Skeletal muscle tissue (tissue), 4 donors: ENCODE measurements around the gene CHMP4B. TPM values are rescaled to one million over a fixed set of nuclear protein-coding genes. Genes with fewer than 3 reads are reported as not detected.
A peak's percentile ranks its signal among the peaks of the same experiment; 100 is the strongest.

Experiments used
- H3K27ac ChIP-seq: one replicate; pipeline ENCODE4 v1.7.0; 2013; ENCODE audit warnings: mild to moderate bottlenecking, low read depth, low read length, inconsistent platforms
- H3K27me3 ChIP-seq, 3 donors: one replicate each; pipeline ENCODE4 v1.7.0; 2013; ENCODE audit warnings: low read length in 3 of 3; ENCODE audit not compliant: control insufficient read depth in 3 of 3, insufficient read depth in 3 of 3
- H3K36me3 ChIP-seq, 3 donors: one replicate each; pipeline ENCODE4 v1.7.0; 2013; ENCODE audit warnings: low read length in 3 of 3; ENCODE audit not compliant: control insufficient read depth in 3 of 3, insufficient read depth in 3 of 3
- H3K4me1 ChIP-seq, 3 donors: one replicate each; pipeline ENCODE4 v1.7.0; 2013; ENCODE audit warnings: low read length in 3 of 3, mild to moderate bottlenecking in 3 of 3; ENCODE audit not compliant: control insufficient read depth in 3 of 3, insufficient read depth in 3 of 3
- H3K4me3 ChIP-seq, 3 donors: one replicate each; pipeline ENCODE4 v1.7.0; 2013; ENCODE audit warnings: low read length in 3 of 3
- H3K9ac ChIP-seq, 3 donors: one replicate each; pipeline ENCODE4 v1.7.0; 2013; ENCODE audit warnings: low read length in 3 of 3, mild to moderate bottlenecking in 3 of 3, moderate library complexity in 2 of 3, low read depth in 1 of 3
- H3K9me3 ChIP-seq, 3 donors: one replicate each; pipeline ENCODE4 v1.7.0; 2013; ENCODE audit warnings: low read length in 3 of 3; ENCODE audit not compliant: control insufficient read depth in 3 of 3
- total RNA-seq: library from RNA; depleted of rRNA; stranded (reverse); fragments of >200 nt; gene quantifications from one replicate; pipeline ENCODE4 v1.2.3, GENCODE V29; 2014
- donor health status: Osteomylitis.

The CHMP4B gene
- total RNA-seq, 1 donor from 2014 or later, result 24.0 TPM

- H3K27ac ChIP-seq, result no peak overlapping the region
- no peaks in the 10 kb centered on the region for H3K27me3 ChIP-seq
- no peak overlapping the region for H3K4me3 ChIP-seq
- no peaks in the 10 kb centered on the region for H3K9me3 ChIP-seq
- no peak overlapping the region for H3K9ac ChIP-seq
- H3K4me1 ChIP-seq, result peaks cover 58 to 79% (median 67%) of the 10 kb centered on the region in 3 donors
- H3K36me3 ChIP-seq, result no peaks in the 10 kb centered on the region
Measured at GRCh38 chr20:33843050-33843449, 31.9 kb downstream of the CHMP4B start.

- Histone ChIP-seq H3K4me3 (no peak overlapping the region), H3K27me3 (no peaks in the 10 kb centered on the region), H3K27ac (no peak overlapping the region), H3K4me1 (peaks cover 56 to 71% (median 59%) of the 10 kb centered on the region in 3 donors), H3K9me3 (no peaks in the 10 kb centered on the region), H3K9ac (peak overlapping the region in 1 of 3 donors; percentile 18), H3K36me3 (peaks cover 5 to 7% (median 6%) of the 10 kb centered on the region in 3 donors)
Measured at GRCh38 chr20:33843854-33844253, 32.7 kb downstream of the CHMP4B start.

GRCh38 chr20:33846291-33846935, 35.3 kb downstream of the CHMP4B start:
- H3K4me3 ChIP-seq, result no peak overlapping the region
- H3K9ac ChIP-seq, result no peak overlapping the region
- peaks cover 35 to 45% (median 41%) of the 10 kb centered on the region in 3 donors for H3K4me1 ChIP-seq
- H3K27me3 ChIP-seq, result no peaks in the 10 kb centered on the region
- H3K9me3 ChIP-seq, result no peaks in the 10 kb centered on the region
- peaks cover 13 to 24% (median 16%) of the 10 kb centered on the region in 3 donors for H3K36me3 ChIP-seq
- no peak overlapping the region for H3K27ac ChIP-seq

- H3K4me3 ChIP-seq, result no peak overlapping the region
- H3K27me3 ChIP-seq, result no peaks in the 10 kb centered on the region
- no peak overlapping the region for H3K9ac ChIP-seq
- H3K36me3 ChIP-seq, result peaks cover 19 to 30% (median 22%) of the 10 kb centered on the region in 3 donors
- H3K9me3 ChIP-seq, result no peaks in the 10 kb centered on the region
- peaks cover 29 to 39% (median 37%) of the 10 kb centered on the region in 3 donors for H3K4me1 ChIP-seq
- H3K27ac ChIP-seq, result no peak overlapping the region
Measured at GRCh38 chr20:33847006-33847405, 35.9 kb downstream of the CHMP4B start.

- Histone ChIP-seq H3K4me3 (no peak overlapping the region), H3K4me1 (peaks cover 17 to 28% (median 24%) of the 10 kb centered on the region in 3 donors), H3K27ac (no peak overlapping the region), H3K36me3 (peaks cover 32 to 44% (median 35%) of the 10 kb centered on the region in 3 donors), H3K27me3 (no peaks in the 10 kb centered on the region), H3K9ac (no peak overlapping the region), H3K9me3 (no peaks in the 10 kb centered on the region)
Measured at GRCh38 chr20:33848391-33848790, 37.2 kb downstream of the CHMP4B start.

GRCh38 chr20:33850159-33850558, 39.0 kb downstream of the CHMP4B start:
- Histone ChIP-seq H3K9me3 (no peaks in the 10 kb centered on the region), H3K4me1 (peaks cover 10 to 19% (median 17%) of the 10 kb centered on the region in 3 donors), H3K27ac (no peak overlapping the region), H3K27me3 (no peaks in the 10 kb centered on the region), H3K9ac (no peak overlapping the region), H3K36me3 (peaks cover 42 to 60% (median 51%) of the 10 kb centered on the region in 3 donors), H3K4me3 (no peak overlapping the region)

GRCh38 chr20:33851842-33852466, 40.8 kb downstream of the CHMP4B start:
- Histone ChIP-seq H3K36me3 (peaks cover 49 to 69% (median 66%) of the 10 kb centered on the region in 3 donors), H3K4me3 (no peak overlapping the region), H3K9ac (no peak overlapping the region), H3K4me1 (peaks cover 0 to 5% (median 4%) of the 10 kb centered on the region in 3 donors), H3K27me3 (no peaks in the 10 kb centered on the region), H3K9me3 (no peaks in the 10 kb centered on the region), H3K27ac (no peak overlapping the region)

GRCh38 chr20:33852626-33853506, 41.7 kb downstream of the CHMP4B start:
- Histone ChIP-seq H3K36me3 (peaks cover 53 to 73% (median 69%) of the 10 kb centered on the region in 3 donors), H3K9me3 (no peaks in the 10 kb centered on the region), H3K9ac (no peak overlapping the region), H3K27me3 (no peaks in the 10 kb centered on the region), H3K4me1 (no peaks in the 10 kb centered on the region), H3K27ac (no peak overlapping the region), H3K4me3 (no peak overlapping the region)

GRCh38 chr20:33853507-33853813, 42.3 kb downstream of the CHMP4B start:
- H3K4me1 ChIP-seq, result no peaks in the 10 kb centered on the region
- peaks cover 52 to 76% (median 68%) of the 10 kb centered on the region in 3 donors for H3K36me3 ChIP-seq
- no peaks in the 10 kb centered on the region for H3K9me3 ChIP-seq
- no peaks in the 10 kb centered on the region for H3K27me3 ChIP-seq
- H3K27ac ChIP-seq, result no peak overlapping the region
- H3K9ac ChIP-seq, result no peak overlapping the region
- no peak overlapping the region for H3K4me3 ChIP-seq
